ENCODE measurements around the gene MBD5.

The MBD5 gene

DNA sequence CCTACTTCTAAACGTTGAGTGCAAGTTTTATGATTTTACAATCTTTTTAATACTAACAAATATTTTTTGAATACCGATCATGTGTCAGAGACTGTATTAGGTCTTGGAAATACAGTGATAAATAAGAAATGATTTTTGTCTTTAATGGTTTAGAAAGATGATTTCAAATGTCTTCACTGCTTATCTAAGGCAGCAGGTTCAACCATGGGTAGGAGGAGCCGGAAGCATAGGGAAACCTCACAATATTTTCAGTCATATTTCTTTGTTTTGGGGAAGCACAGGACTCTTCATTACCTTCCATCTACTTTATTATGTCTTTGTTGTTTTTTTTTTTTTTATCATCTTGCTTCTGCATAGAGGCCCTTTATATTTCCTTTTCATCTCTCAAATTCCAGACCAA lies 458.5 kb downstream of the MBD5 start:
- DNase-seq (ENCODE audit: low spot score), result no peak

- DNase-seq (ENCODE audit: low spot score), result peak; percentile 9
These were observed 462.8 kb downstream of the MBD5 start for GRCh38 chr2:148483665-148484064.

DNA sequence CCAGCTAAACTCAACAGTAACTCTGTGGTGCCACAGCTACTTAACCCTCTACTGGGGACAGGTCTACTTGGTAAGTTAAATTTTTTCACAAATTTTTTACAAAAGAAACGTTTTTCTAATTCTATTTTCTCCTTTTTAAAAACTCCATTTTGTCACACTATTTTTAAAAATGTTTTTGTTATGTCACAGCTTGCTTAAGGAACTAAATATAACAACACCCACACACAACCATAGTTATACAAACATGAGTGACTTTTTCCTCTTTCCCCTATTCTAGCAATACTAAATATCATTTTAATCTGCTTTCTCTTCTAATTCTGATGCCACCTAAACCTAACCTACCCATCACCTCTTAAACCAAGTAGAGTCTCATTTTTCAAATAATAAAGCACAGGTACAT lies 463.2 kb downstream of the MBD5 start:
- no peak for DNase-seq (ENCODE audit: low spot score)

GRCh38 chr2:148486655-148487054 lies 465.8 kb downstream of the MBD5 start:
- DNase-seq (ENCODE audit: low spot score), result no peak

DNA sequence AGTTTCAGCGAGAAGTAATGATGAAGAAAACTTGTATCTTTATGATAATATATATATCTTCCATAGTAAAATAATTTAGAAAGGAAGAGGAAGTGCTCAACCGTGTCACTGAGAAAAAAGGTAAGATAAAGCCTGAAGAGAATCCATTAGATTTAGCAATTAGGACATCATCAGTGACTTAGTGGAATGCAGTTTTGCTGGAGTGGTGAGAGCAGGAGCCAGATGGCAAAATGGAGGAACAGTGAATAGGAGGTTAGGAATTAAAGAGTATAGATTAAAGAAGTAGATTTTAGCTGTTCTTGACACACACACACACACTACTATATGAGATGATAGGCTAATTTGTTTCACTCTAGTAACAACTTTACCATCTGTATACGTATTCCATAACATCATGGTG lies 466.5 kb downstream of the MBD5 start:
- DNase-seq (ENCODE audit: low spot score), result no peak

DNA sequence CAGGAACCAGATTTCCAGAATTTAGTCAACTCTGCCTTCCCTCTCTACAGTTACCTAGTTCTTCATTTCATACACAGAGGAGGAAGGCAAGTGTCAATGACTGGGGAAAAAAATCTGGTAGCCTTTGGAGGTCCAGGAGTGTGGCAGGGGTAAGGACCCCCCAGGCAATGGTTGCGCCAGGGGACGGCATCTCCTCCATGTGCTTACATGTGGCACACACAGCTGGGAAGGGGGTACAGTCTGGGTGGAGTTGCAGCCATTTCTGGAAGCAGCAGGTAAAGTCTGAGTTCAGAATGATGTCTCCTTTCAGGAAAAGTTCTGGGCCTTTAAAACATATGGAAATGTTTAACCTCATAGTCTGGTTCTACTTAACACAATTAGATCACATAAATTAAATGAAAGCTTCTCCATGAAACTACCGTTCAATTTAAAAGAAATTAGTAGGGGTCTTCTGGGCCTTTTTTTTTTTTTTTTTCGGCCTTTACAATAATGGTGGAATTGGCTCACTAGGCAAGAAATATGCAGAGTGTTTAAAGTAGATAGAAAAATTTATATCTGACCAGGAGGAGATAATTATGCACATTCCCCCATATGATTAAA lies 470.0 kb downstream of the MBD5 start:
- no peak for DNase-seq (ENCODE audit: low spot score)

GRCh38 chr2:148493822-148494563 lies 473.1 kb downstream of the MBD5 start:
- DNase-seq (ENCODE audit: low spot score), result no peak

DNA sequence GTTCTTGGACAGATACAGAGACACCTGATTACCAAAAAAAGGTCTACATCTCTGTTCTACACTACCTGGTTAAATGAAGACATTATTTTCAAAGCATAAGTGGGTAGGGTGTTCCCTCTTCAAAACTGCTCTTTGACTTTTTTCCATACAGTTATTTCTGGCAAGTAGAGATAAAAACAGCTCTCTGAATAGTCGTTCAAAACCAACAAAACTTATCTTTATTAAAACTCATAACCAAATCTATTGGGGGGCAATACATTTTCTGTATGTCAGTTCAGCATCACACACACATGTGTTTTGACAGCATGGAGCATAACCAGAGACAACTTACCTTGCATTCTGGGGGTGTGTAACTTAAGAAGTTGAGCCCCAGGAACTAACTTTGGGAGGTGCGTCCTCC lies 474.7 kb downstream of the MBD5 start:
- DNase-seq (ENCODE audit: low spot score), result no peak

GRCh38 chr2:148501545-148501944 lies 480.7 kb downstream of the MBD5 start:
- peak; percentile 10 for DNase-seq (ENCODE audit: low spot score)

DNA sequence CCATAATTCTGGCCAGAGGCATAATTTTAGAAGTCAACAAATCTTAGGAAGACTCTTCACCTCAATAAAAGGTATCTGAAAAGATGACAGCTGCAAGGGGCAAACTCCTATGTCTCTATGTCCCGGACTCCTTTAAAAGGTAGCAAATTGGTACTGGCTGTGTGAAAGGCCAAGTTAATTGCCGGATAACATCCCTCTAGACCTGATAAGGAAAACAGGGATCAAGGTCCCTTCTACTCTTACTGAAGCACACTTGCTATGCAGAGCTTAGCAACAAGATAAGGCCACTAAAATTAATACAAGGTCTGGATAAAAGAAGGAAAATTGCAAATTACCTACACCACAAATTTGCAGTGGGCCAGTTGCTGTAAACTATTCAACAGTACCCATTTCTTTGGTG lies 482.6 kb downstream of the MBD5 start:
- DNase-seq (ENCODE audit: low spot score), result no peak

- no peak for DNase-seq (ENCODE audit: low spot score)
These were observed 487.1 kb downstream of the MBD5 start for GRCh38 chr2:148507970-148508369.

GRCh38 chr2:148508878-148509287 lies 488.0 kb downstream of the MBD5 start:
- no peak for DNase-seq (ENCODE audit: low spot score)

GRCh38 chr2:148509288-148509902 lies 488.5 kb downstream of the MBD5 start:
- peak; percentile 94 for DNase-seq (ENCODE audit: low spot score)

- no peak for DNase-seq (ENCODE audit: low spot score)
These were observed 491.0 kb downstream of the MBD5 start for GRCh38 chr2:148511883-148512282.

DNA sequence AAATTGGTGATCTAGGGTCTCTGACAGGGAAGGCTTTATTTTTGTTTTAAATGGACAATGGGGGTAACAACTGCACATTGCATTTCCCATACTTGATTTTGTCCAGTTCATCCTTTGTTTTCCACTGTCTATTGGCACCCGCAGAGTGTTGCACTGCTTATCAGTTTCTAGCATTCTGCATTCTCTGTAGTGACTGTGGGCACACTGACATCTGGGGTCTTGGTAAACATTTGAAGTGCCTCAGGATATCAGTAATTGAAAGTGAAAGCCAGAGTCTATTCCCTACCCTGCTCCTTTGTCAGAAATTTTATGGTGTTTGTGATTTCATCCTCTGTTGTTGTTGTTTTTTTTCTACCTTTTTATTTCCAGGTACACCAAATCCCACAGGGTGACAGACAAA lies 491.6 kb downstream of the MBD5 start:
- DNase-seq (ENCODE audit: low spot score), result no peak

DNA sequence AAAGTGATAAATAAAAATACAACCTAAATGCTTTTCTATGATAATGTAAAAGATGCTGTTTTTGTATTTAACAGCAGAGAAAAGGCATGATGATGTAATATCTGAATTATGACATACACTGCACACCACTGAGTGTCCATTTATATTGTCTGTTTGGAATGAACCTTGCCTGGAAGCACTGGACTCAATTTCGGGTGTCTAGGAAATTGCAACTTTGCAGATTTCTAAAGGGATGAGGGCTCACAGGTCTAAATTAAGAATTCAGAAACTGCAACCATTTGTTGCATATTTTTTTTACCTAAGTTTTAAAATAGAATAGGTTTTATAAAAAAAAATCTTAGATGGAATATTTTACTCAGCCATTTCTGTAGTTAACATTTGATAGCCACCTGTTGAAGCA lies 492.5 kb downstream of the MBD5 start:
- DNase-seq (ENCODE audit: low spot score), result no peak

DNA sequence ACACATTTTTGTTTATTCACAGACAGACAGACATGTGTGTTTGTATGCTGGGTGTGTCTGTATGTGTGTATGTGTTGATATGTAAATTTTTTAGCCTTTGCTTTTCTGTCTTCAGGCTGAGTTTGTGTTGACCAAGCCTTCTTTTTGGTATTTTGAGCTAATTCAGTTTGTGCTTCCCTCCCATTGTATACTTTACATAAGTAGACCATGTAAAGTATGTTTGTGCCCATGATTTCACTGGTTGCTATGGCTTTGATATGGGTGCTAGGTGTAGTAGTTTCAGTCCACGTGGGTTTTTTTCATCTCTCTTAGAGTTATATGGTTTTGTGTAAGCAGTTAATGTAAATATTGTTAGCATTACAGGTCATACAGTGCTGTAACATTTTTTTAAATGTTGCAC lies 494.2 kb downstream of the MBD5 start:
- DNase-seq (ENCODE audit: low spot score), result no peak

GRCh38 chr2:148515976-148516375 lies 495.1 kb downstream of the MBD5 start:
- DNase-seq (ENCODE audit: low spot score), result no peak

- DNase-seq (ENCODE audit: low spot score), result no peak
These were observed 496.4 kb downstream of the MBD5 start for GRCh38 chr2:148517296-148517695.

- no peak for DNase-seq (ENCODE audit: low spot score)
These were observed 496.9 kb downstream of the MBD5 start for GRCh38 chr2:148517822-148518221.

GRCh38 chr2:148519013-148519412 lies 498.1 kb downstream of the MBD5 start:
- DNase-seq (ENCODE audit: low spot score), result no peak

GRCh38 chr2:148521181-148521580 lies 500.3 kb downstream of the MBD5 start:
- no peak for DNase-seq (ENCODE audit: low spot score)

DNA sequence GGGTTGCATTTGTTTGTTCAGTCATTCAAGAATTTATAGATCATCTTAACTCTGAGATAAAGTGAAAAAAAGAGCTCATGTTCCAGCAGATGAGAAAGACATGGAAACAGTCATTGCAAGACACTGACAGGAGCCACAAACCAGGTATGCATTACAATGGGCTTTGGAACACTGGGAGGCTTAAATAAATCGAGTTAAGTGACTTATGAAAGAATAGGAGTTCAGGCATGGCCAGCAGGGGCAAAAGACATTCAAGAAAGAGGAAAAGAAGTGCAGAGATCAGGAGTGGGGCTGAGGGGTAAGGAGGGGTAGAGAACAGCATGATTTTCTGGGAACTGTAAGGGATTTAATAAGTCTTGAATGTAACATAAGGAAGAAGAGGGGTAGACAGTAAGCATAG lies 502.4 kb downstream of the MBD5 start:
- DNase-seq (ENCODE audit: low spot score), result no peak

- DNase-seq (ENCODE audit: low spot score), result no peak
These were observed 503.6 kb downstream of the MBD5 start for GRCh38 chr2:148524519-148524919.

All from AG20443 (cell line).